Left lobe of liver (tissue), 2 donors: ENCODE data around the gene ASPHD1. TPM values are rescaled to one million over a fixed set of nuclear protein-coding genes. Genes with fewer than 3 reads are reported as not detected.
"Not testable (repeated sequence)": the region's sequence is repeated elsewhere in the genome, so short reads cannot be mapped to it uniquely, and the experiment has no call there.

ENCODE experiments used
- ATAC-seq: fragments of 200-7000 bp; cut with Tn5 transposase; one replicate; pipeline ENCODE4 v1.9.1; 2020; ENCODE audit warnings: mild to moderate bottlenecking, moderate library complexity
- DNase-seq: peaks from one replicate; pipeline ENCODE4 v3.0.0-alpha.2; 2020; ENCODE audit warnings: low spot score
- total RNA-seq: library from RNA; stranded (reverse); gene quantifications from one replicate; pipeline ENCODE4 v1.2.1, GENCODE V29; 2021
- donor health status: DM: no; HTN: no; CAD: no; lungs with moderate emphysema.
- donor health status: DM: no; HTN: yes; CAD: no.

ASPHD1 gene, protein sequence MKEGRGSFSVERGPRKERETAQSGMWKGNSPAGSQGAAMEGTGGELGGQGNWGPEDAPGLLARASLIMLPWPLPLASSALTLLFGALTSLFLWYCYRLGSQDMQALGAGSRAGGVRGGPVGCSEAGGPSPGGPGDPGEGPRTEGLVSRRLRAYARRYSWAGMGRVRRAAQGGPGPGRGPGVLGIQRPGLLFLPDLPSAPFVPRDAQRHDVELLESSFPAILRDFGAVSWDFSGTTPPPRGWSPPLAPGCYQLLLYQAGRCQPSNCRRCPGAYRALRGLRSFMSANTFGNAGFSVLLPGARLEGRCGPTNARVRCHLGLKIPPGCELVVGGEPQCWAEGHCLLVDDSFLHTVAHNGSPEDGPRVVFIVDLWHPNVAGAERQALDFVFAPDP
- total RNA-seq, result 0.13 TPM

DNA sequence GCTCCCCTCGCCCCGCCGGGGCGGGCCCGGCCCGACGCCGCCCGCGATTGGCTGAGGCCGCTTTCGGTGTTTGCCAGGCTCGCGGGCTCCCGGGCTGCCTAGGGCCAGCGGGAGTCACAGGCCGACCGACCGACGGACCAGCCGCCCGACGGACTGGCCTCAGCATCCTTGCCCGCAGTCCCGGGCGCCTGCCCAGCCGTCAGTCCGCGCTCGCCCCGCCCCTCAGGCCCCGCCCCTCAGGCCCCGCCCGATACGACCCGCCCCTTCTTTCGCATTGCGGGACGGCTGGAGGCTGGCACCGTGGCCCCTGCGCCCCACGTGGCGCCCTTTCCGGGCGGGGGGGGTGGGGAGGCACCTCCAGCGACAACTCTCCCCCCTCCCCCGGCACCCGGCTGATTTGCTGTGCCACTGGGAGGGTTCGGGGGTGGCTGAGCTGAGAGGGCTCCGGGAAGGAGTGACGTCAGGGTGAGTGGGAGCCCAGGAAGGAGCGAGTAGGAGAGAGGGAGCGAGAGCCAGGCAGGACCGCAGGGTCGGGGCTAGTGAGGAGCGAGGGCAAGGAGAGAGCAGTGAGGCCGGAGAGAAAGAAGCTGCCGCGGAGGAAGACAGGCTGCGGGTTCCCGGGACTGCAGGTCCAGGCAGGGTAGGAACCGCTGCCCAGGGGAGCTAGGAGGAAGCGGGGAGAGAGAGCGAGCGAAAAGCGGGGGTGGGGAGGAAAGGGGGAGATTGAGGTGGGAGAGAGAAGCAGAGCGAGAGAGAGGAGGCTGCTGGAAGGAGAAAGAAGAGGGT lies at the start of gene ASPHD1:
Gene ASPHD1, plus strand, starts transcription at position 387 of the 786 bp plus-strand sequence. CDS start 484 bp downstream, outside the sequence.
- ATAC-seq (peak; percentile 94), DNase-seq (peak; percentile 72)

DNA sequence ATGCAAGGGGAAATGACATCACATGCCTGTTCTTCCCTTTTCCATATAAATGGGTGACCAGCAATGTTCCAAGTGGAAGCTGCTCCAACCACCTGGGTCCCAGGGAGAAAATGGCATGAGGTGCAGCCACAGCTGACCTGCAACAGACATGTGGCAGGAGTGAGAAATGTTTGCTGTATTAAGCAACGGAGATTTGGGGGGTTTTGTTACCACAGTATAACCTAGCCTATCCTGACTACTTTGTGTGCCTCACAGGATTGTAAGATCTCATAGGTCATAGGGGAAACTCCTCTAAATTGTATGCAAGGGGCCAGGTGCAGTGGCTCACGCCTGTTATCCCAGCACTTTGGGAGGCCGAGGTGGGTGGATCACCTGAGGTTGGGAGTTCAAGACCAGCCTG lies 49.3 kb upstream of the ASPHD1 start:
- DNase-seq (no peak), ATAC-seq (no peak)

DNA sequence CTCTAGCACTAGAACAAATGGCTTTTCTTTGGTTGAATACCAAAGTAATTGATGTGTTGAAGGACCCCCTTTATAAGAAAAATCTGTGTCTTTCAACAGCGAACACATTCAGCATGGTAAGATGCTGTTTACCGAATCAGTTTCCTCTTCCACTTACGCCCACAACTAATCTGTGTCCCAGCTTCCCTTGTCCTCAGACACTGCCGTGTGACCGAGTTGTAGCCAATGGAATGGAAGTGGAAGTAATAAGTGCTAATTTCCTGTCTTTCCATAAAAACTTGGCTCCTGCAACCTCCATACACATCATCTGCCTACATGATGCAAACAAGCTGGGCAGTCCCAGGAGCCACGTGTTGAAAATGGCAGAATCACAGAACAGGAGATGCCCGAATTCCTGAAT lies 47.6 kb upstream of the ASPHD1 start:
- DNase-seq (no peak), ATAC-seq (peak; percentile 29)

DNA sequence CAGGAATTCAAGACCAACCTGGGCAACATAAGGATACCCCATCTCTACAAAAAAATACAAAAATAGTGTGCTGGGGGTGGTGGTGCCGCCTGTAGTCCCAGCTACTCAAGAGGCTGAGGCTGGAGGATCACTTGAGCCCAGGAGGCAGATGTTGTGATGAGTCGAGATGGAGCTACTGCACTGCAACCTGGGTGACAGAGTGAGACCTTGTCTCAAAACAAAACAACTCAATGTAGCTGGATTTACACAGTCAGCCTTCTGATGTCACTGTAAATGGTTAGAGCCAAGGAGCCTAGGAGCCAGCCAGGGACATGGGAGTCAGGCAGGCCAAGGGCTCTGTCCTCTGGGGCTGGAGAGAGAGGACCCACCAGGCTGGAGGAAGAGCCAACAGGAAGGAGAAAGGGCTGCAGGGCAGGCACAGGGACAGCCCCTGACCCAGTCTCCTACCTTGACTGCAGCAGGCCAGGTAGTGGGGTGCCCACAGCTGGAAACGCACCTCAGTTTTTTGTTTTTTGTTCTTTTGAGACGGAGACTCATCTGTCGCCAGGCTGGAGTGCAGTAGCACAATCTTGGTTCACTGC lies 45.7 kb upstream of the ASPHD1 start:
- ATAC-seq, result no peak

DNA sequence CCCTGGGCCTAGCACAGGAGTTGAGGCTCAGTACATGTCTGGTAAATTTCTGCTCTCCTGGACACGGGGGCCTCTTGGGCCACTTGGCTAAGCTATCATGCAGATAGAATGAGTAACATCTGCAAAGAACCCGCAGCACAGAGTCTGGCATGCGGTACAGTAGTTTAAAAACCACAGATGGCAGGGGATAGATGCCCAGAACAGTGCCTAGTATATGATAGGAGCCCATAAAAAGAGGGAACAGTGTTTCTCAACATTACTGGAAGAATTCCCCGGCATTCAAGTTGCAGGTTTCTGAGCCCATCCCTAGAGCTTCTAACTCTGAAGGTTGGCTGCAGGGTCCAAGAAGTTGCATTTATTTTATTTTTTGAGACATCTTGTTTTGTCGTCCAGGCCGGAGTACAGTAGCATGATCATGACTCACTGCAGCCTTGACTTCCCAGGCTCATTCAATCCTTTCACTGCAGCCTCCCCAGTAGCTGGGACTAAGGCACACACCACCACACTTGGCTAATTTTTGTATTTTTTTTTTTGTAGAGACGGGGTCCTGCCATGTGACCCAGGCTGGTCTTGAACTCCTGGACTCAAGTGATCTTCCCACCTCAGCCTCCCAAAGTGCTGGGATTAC lies 43.0 kb upstream of the ASPHD1 start:
- DNase-seq (no peak), ATAC-seq (no peak)

More for the DNA sequence above, 45.7 kb upstream of the ASPHD1 start:
- no peak for DNase-seq

DNA sequence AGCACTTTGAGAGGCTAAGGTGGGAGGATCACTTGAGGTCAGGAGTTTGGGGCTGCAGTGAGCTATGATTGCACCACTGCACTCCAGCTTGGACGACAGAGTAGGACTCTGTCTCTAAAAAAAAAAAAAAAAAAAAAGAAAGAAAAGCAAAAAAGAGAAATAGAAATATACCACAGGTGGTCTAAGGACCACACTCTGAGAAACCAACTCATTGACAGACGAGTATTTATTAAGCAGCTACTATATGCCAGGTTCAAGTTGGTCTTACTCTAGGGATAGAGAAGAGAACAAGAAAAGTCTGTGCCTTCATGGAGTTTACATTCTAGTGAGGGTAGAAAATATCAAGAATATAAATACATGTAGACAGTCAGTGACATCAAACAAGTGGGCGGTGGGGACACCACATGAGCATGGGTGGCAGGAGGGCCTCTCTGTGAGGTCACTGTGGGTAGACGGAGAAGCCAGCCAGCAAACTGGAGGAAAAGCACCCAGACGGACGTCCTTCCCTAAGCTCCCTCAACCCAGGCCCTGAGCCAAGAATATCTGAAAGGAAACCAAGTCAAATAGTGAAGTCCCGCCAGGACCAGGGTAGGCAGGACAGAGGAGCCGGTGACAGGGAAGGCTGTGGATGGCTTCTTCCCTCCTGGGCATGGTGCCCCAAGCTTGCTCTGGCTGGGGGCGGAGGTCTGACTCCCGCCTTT lies 42.0 kb upstream of the ASPHD1 start:
- peak; percentile 77 for DNase-seq
- peak; percentile 56 for ATAC-seq

DNA sequence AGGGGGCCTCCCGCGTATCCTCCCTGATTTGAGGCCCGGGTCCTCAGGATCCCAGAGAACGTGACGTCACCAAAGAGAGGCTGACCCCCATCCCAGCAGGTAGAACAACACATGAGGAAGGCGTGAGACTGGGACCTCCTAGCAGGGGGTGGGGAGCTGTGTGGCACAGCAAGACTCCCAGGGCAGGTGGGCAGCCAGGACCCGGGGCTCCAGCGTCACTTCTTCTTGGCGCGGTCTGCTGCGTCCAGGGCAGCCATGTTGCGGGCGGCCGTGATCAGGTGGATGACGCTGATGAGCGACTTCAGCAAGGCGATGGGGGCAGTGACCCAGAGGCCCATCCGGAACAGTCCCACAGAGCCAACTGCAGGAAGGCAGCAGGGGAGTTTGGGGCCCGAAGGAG lies 41.3 kb upstream of the ASPHD1 start:
- ATAC-seq, result no peak
- DNase-seq, result no peak

DNA sequence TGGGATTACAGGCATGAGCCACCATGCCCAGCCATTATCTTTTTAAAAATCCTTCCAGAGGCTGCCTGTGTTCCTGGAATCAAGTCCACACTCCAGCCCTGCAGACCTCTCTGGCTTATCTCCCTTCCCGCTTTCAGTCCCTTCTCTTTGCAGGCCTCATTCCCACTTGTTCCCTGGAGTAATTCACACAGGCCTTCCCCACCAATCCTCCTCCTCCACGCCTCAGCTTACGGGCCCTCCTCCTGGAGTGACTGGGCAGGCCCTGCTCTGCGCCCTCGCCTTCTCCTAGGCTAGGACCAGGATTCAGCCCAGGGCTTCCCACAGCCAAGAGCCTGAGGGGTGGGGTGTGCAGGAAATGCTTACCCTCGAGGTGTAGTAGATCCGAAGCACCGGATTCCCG lies 40.1 kb upstream of the ASPHD1 start:
- ATAC-seq (no peak), DNase-seq (no peak)

DNA sequence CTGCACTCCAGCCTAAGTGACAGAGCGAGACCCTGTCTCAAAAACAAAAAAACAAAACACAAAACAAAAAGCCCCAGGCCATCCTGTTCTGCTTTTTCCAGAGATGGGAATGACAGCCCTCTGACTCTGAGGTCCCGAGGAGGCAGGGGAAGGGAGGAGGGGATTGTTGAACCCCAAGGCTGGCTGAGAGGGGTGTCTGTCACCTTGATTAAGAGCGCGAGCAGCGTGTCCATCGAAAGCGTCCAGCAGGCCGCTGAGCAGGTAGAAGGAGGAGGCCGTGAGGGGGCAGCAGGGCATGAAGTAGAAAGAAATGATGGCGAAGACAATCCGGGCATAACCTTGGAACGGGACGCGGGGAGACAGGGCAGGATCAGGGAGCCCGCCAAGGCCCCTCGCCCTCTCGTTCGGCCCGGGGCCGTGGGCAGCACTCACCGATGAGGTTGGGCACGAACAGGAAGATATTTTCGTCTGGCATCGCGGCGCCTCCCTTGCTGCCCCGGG lies 37.9 kb upstream of the ASPHD1 start:
- peak; percentile 5 for ATAC-seq

DNA sequence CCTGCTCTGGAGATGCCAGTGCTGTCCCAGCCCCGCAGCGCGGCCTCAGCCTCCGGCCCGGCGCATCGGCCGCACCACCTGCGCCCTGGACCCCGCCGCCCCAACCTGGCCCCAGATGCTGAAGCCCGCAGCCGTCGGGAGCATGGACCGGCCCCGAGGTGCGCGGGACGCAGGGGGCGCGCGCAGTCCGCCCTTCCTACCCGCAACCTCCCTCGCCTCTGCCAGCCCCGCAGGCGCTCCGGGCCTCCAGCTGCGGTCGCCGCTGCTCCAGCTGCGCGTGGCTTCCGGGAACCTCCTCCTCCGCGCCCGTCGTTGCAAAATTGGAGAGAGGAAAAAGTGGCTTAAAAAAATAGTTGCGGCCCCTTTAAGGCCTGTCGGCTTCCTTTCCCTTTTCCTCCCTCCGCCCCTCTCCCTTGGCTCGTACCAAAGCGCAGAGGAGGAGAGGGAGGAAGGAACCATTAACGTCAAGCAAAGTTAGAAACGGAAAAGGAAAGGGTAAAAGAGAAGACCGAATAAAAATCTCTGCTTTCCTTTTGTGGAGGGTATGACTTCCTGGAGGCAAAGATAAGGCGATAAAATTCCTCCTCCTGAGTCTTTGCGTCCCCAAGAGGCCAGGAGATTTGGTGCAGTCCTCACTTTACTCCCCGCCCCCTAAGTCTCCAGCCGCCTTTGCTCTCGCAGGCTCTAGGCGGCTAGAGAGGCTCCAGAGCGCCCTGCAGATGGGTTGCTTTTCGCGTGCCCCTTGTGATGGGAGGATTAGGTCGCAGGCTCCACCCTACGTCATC lies 37.2 kb upstream of the ASPHD1 start, which contains the start of gene CDIPT:
Gene CDIPT, minus strand, starts transcription at position 343 of the 785 bp plus-strand sequence. CDS start 369 bp downstream, outside the sequence.
- peak; percentile 90 for ATAC-seq
- DNase-seq, result peak; percentile 93

More for the DNA sequence above, 37.9 kb upstream of the ASPHD1 start:
- no peak for DNase-seq

DNA sequence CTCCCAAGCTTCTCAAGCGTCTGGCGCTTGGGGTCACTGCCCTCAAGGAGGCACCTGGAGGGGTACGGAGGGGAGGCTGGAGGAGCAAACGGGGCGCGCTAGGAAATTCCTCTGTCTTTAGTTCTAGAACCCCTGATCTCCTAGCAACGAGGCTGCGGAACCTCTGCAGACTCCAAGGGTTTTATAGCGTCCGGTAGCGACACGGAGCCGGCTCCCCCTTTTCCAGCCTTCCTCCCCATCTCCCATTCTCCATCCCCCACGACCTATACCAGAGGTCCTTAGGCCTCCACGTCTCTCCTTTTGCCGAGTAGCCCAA lies 36.7 kb upstream of the ASPHD1 start:
- DNase-seq, result no peak
- no peak for ATAC-seq

DNA sequence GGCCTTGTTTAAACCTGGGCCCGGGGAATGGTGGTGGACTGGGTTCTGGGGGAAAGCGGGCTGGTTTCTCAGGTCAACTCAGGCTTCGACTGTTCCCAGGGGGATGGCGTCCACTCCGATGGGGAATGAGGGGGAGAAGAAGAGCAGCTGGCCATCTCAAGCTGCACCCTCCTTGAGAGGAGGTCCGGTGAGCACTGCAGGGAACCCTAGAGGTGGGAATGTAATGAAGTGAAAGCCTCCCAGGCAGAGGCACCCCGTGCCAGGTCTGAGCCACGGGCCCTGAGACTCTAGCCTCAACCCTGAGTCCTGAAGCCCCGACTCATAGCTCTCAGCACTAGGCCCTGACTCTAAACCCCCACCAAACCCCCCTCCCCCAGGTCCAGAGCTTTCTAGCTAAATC lies 36.1 kb upstream of the ASPHD1 start:
- DNase-seq (no peak), ATAC-seq (no peak)

DNA sequence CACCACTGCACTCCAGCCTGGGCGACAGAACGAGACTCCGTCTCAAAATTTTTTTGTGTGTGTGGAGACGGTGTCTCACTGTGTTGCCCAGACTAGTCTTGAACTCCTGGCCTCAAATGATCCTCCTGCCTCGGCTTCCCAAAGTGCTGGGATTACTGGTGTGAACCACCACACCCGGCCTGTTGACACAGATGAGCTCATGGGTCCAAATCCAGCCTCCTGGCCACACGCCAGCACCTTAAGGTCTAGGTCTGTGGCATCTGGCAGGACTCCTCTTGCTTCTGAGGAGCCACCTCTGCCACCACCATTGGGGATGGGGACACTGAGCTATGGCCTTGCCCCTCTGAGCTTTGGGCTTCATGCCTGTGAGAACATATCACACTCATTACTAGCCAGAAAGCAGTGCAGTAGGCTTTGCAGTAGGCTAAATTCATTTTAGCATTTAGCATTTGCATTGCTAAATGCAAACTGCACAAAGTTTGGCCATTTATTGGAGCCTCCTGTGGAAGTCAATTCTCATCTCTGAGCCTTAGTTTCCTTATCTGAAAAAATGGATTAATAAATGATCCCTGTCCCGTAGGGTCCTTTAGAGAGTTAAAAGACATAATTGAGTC lies 31.8 kb upstream of the ASPHD1 start:
- ATAC-seq (no peak), DNase-seq (no peak)

DNA sequence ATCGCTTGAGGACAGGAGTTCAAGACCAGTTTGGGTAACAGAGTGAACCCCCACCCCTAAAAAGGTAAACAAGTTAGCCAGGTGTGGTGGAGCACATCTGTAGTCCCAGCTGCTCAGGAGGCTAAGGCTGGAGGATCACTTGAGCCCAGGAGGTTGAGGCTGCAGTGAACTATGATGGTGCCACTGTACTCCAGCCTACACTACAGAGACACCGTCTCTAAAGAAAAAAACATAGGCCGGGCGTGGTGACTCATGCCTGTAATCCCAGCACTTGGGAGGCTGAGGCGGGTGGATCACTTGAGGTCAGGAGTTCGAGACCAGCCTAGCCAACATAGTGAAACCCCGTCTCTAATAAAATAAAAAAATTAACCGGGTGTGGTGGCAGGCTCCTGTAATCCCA lies 31.2 kb upstream of the ASPHD1 start:
- not testable (repeated sequence) for ATAC-seq, DNase-seq

DNA sequence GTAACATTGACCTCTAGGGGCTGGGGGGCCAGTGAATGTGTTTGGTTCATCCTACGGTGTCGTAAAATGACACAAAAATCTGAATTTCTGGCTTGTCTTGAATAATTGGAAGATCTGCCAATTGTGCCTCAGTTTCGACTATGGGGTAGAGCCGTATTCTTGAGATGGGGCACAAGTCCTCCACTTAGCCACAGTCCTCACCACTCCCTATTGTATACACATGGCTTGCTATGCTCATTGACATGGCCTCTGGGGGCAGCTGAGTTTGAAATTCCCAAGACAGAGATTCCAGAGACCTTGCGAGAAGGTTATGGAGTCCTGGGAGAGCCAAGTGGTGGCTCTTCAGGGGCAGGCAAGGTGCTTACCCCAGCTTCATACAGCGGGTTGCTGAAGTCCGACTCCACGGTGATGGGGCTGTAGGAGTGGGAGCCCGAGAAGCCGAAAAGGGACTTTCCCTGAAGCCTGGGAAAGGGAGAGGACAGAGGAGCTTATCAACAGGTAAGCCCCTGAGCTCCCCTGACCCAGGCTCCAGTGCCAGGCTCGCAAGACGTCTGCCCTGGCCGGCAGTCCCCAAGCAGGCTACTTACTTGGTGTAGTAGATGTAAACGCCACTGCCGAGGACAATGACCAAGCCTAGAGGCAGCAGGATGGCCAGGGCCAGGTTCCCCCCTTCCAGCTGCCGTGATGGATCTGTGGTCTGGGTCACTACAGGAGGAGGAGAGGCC lies 28.3 kb upstream of the ASPHD1 start:
- DNase-seq (no peak), ATAC-seq (no peak)

DNA sequence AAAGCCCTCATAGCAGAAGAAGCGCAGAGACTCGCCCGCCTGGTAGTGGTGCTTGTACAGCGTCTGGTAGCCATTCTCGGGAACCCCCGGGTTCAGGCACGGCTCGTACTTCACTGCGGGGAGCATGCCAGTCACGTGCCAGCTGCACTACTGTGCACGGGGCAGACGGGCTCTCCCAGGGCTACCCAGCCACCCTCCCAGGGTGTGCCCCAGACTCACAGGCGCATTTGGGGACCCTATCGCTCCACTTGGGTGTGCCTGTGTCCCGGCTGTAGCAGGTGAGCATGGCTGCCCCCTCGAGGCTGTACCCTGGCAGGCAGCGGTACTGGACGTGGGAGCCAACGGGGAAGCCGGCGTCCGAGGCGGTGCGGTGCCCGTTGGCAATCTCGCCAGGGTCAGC lies 27.0 kb upstream of the ASPHD1 start:
- ATAC-seq (no peak), DNase-seq (no peak)

DNA sequence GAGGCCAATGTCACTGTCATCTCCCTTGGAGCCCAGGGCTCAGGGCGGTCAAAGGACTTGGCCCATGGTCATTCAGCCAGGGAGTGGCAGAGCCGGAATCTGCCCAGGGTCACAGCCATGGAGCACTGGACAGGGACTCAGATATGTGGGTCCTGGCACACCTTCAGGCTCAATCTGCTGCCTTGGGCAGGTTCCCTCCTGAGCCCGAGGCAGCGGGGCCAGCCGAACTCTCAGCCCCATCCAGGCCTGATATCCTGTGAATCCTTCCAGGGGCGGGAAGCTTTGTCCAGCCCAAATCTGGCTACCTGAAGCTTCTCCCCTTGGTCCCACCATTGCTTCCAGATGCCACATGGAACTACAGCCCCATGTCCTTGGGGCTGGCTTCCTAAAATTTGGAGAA lies 25.1 kb upstream of the ASPHD1 start:
- ATAC-seq (no peak), DNase-seq (no peak)

DNA sequence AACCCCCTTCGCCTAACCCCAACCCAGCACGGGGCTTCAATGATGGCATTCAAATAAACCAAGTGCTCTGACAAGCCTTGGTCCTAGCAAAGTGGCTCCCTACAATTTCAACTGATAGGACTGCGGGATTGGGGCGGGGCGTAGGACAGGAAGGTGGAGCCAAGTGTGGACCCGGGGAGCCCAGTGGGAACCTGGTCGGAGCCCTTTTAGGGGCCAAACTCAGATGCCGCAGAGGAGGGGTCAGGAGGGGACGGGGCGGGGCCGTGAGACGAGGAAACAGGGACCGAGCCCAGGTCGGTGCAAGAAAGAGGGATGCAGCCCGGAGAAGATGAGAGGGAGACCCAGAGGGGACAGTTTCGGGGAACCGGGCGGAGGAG lies 24.1 kb upstream of the ASPHD1 start:
- DNase-seq (no peak), ATAC-seq (no peak)
